Stimulated activated memory B cell treated with anti-CD40 and anti-IgM and Interleukin-4, amounts not matched to agents 10 μg/mL and 1 μg/mL and 100 μg/mL, for 72 hours (primary cell): ENCODE results near the gene CCR5.

ENCODE experiments used
- ATAC-seq: fragments of 150-1000 bp; cut with Tn5 transposase; 2 replicates; pipeline ENCODE4 v1.10.0; 2021
- H3K27ac Mint-ChIP-seq: one replicate; pipeline ENCODE4 v1.8.0; 2022; ENCODE audit warnings: mild to moderate bottlenecking, mixed read lengths
- H3K27me3 Mint-ChIP-seq: one replicate; pipeline ENCODE4 v1.8.0; 2022; ENCODE audit warnings: mixed read lengths
- H3K36me3 Mint-ChIP-seq: one replicate; pipeline ENCODE4 v1.8.0; 2022; ENCODE audit warnings: mixed read lengths
- H3K4me1 Mint-ChIP-seq: one replicate; pipeline ENCODE4 v1.8.0; 2022; ENCODE audit warnings: mixed read lengths
- H3K4me3 Mint-ChIP-seq: one replicate; pipeline ENCODE4 v1.8.0; 2022; ENCODE audit warnings: mild to moderate bottlenecking, moderate library complexity, mixed read lengths
- H3K9me3 Mint-ChIP-seq: one replicate; pipeline ENCODE4 v1.8.0; 2022; ENCODE audit warnings: mixed read lengths

Gene CCR5

DNA sequence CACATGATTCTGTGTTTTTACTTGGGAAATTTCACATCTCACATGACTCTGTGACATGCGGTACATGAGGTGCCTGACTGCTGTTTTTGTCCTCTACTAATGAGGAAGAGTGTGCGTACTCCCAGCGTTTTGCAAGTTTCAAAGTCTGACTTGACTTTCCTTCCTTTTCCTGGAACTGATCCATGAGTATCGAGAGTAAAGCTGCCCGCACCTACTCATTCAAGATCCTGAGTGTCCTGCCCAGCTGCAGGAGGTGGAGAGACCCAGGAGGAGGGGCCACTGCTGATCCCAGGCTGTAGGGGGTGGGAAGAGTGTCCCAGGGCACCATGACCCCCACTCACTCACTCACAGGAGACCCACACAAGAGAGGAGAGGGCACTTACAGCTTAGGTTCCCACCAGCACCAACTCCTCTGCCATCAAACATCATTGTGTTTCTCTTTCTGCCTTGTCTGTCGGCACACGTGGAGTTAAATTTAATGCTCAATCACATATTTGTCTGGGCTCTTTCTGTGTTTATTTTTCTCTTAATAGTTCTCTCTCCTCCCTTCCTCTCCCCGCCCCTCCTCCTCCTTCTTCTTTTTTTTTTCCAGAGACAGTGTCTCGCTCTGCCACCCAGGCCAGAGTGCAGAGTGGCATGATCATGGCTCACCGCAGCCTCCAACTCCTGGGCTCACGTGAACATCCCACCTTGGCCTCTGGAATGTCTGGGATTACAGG, 34.7 kb downstream of the CCR5 start:
- H3K27me3 Mint-ChIP-seq, result no peaks in the 10 kb centered on the region
- no peaks in the 10 kb centered on the region for H3K36me3 Mint-ChIP-seq
- H3K4me1 Mint-ChIP-seq, result peaks cover 30% of the 10 kb centered on the region
- peak overlapping the region; percentile 94 for H3K27ac Mint-ChIP-seq
- ATAC-seq, result no peak
- H3K9me3 Mint-ChIP-seq, result no peaks in the 10 kb centered on the region
- H3K4me3 Mint-ChIP-seq, result no peak overlapping the region

DNA sequence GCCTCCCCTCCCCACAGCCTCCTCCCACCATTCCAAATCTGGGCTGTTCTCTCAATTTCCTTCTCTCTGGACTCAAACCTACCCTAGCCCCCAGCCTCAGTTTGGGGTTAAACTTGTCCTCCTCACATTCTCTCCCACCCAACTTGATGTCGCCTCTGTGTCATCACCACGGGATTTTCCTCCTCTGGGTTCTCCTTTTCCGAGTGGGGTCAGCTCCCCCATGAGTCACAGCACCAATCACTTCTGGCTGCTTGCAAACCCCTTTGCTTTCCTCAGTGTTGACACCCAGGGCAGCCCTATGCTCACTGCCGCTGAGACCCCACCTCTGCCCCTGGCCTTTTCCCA, 35.7 kb downstream of the CCR5 start:
- H3K27ac Mint-ChIP-seq, result peak overlapping the region; percentile 94
- H3K9me3 Mint-ChIP-seq, result no peaks in the 10 kb centered on the region
- H3K4me3 Mint-ChIP-seq, result peak overlapping the region; percentile 83
- H3K4me1 Mint-ChIP-seq, result peaks cover 30% of the 10 kb centered on the region
- H3K27me3 Mint-ChIP-seq, result no peaks in the 10 kb centered on the region
- H3K36me3 Mint-ChIP-seq, result no peaks in the 10 kb centered on the region
- peak; percentile 4 for ATAC-seq

DNA sequence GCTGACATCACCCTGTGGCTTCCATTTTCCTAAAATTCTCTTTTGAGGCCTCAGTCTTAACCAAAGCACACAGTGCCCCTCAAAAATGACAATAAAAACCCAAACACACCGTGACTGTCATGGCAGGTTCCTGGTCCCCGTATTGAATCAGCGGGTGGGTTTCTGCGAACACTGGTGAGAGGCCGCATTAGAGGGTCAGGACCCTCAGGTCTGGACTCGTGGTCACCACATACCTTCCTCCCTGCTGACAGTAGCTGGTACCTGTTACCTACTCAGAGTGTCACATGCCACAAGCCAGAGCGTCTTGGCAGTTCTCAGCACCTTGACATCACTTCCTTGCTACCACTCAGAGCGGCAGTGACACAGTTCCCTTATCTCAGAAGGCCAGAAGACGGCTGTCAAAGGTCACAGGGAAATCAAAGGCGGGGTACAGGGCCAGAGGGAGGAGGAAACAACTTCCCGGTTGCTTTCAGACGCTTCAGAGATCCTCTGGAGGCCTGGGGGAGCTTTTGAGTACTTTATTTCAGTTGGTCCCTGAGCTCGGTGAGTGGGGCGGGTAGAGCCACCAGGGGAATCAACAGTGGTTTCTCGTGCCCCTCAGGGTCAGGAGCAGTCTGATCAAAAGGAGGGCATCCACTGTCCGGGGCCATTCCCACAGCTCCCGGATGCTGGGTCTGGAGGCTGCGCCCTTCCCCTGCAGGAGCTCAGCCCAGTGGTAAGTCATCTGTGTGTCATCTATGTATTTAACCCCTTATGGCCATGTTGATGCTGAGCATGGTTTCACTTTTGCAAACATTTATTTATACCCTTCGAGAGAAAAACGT, 36.3 kb downstream of the CCR5 start, which contains the start of the genes CCR5AS and CCRL2:
Gene CCR5AS (minus strand): TSS at position 279 of the 824 bp plus-strand sequence.
Gene CCRL2 (plus strand): TSS at position 472 of the 824 bp plus-strand sequence. CDS start 821 bp downstream, outside the sequence.
- Mint-ChIP-seq H3K27me3 (no peaks in the 10 kb centered on the region), H3K27ac (peak within 1 kb of the TSS; percentile 94), H3K9me3 (no peaks in the 10 kb centered on the region), H3K4me3 (peak within 1 kb of the TSS; percentile 83), H3K4me1 (peaks cover 30% of the 10 kb centered on the region), H3K36me3 (no peaks in the 10 kb centered on the region)
- ATAC-seq, result peak; percentile 87

DNA sequence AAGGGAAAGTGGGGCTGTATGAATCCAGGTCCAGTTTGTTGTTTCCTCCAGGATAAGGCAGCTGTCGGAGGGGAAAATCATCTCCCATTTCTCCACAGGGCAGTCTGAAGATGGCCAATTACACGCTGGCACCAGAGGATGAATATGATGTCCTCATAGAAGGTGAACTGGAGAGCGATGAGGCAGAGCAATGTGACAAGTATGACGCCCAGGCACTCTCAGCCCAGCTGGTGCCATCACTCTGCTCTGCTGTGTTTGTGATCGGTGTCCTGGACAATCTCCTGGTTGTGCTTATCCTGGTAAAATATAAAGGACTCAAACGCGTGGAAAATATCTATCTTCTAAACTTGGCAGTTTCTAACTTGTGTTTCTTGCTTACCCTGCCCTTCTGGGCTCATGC, 37.2 kb downstream of the CCR5 start:
- no peak for ATAC-seq
- no peaks in the 10 kb centered on the region for H3K9me3 Mint-ChIP-seq
- H3K27me3 Mint-ChIP-seq, result no peaks in the 10 kb centered on the region
- peaks cover 30% of the 10 kb centered on the region for H3K4me1 Mint-ChIP-seq
- peak overlapping the region; percentile 83 for H3K4me3 Mint-ChIP-seq
- peak overlapping the region; percentile 94 for H3K27ac Mint-ChIP-seq
- no peaks in the 10 kb centered on the region for H3K36me3 Mint-ChIP-seq

DNA sequence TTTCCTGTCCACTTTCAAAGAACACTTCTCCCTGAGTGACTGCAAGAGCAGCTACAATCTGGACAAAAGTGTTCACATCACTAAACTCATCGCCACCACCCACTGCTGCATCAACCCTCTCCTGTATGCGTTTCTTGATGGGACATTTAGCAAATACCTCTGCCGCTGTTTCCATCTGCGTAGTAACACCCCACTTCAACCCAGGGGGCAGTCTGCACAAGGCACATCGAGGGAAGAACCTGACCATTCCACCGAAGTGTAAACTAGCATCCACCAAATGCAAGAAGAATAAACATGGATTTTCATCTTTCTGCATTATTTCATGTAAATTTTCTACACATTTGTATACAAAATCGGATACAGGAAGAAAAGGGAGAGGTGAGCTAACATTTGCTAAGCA, 38.1 kb downstream of the CCR5 start:
- Mint-ChIP-seq H3K36me3 (no peaks in the 10 kb centered on the region), H3K27ac (no peak overlapping the region), H3K4me1 (peaks cover 30% of the 10 kb centered on the region), H3K9me3 (no peaks in the 10 kb centered on the region), H3K4me3 (no peak overlapping the region), H3K27me3 (no peaks in the 10 kb centered on the region)
- ATAC-seq, result no peak

DNA sequence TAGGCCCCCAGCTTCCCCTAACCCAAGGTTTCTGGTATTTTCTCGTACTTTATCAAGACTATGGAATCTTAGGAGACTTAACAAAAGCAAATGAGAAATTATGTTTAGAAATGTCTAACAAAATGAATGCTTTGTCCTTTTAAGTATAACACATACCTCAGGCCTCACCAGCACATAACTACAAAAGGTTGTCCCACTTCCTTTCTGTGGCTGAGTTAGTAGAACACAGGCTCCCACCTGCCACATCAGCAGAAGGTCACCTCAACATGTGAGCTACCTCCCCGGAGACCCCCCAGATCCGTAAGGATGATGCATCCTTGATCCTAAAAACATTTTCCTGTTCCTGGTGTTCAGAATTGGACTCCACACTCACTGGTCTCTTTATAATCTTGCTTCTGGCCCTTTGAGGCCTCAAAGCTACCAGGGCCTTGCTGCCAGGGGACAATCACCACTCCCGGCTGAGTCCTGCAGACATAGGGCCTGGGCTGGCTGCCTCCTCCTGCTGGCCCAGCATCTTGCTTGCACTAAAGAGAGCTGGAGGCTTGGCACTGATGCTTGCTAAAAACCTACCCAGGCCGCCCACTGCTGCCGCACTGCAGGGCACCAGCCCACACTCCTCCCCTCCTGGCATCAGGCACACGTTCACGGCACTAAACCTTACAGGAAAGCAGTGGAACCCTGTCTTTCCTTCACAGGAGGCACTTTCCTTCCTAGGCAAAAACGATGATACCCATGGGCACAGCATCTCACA, 39.2 kb downstream of the CCR5 start:
- Mint-ChIP-seq H3K27me3 (no peaks in the 10 kb centered on the region), H3K9me3 (no peaks in the 10 kb centered on the region), H3K4me1 (peaks cover 30% of the 10 kb centered on the region), H3K36me3 (no peaks in the 10 kb centered on the region), H3K4me3 (no peak overlapping the region), H3K27ac (no peak overlapping the region)
- ATAC-seq, result no peak

DNA sequence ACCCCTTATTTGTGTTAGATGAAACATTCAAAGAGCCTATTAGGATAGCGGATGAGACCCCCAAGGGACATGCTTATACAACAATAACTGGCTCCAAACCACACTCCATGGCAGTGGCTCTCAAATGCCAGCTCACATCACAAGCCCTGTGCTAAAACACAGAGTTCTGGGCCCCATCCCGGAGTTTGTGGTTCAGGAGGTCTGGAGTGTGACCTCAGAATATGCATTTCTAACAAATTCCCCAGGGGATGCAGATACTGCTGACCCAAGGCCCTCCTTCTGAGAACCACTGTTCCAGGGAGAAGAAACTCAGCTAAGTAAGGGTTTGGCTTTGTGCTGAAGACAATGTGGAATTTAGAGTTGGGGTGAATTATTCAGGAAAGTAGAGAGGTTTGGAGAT, 39.9 kb downstream of the CCR5 start:
- Mint-ChIP-seq H3K4me3 (no peak overlapping the region), H3K9me3 (no peaks in the 10 kb centered on the region), H3K27me3 (no peaks in the 10 kb centered on the region), H3K27ac (no peak overlapping the region), H3K4me1 (peaks cover 29% of the 10 kb centered on the region), H3K36me3 (no peaks in the 10 kb centered on the region)
- ATAC-seq, result no peak

DNA sequence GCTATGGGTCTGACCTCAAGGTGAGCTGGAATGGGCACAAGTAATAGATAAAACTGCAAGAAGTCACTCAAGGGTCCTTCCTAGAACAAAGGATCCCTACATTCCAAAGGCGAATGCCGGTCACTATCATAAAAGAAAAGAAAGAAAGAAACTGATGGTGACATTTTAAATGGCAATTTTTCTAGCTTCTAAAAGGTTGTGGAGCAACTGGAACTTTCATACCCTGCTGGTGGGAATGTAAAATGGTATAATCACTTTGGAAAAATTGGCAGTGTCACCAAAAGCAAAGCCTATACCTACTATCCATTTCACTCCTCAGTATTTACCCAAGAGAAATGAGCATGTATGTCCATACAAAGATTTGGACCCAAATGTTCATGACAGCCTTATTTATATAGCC, 40.5 kb downstream of the CCR5 start:
- H3K9me3 Mint-ChIP-seq, result no peaks in the 10 kb centered on the region
- no peak for ATAC-seq
- H3K36me3 Mint-ChIP-seq, result no peaks in the 10 kb centered on the region
- H3K27ac Mint-ChIP-seq, result no peak overlapping the region
- no peaks in the 10 kb centered on the region for H3K27me3 Mint-ChIP-seq
- peaks cover 29% of the 10 kb centered on the region for H3K4me1 Mint-ChIP-seq
- H3K4me3 Mint-ChIP-seq, result no peak overlapping the region

DNA sequence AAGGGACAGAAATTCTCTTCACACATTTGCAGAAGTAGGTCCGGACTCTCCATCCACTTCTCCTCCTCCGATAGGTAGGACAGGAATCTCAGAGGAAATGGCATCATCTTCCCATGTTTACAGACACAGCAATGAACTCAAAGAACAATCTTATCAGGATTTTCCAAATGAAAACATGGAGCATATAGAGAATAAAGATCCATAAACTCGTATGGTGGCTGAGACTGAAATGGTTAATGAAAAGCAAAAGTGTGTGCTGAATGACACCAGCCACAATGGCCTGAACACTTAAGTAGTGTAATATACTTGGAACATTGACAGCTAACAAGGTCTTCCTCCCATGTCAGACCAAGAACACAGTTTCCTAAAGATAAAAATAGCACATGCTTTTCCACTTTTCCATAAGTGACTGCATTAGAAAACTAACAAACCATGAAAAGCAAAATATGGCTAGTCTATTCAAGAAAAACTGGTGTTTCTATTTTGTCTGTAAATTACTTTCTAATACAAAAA, 42.1 kb downstream of the CCR5 start:
- Mint-ChIP-seq H3K9me3 (no peaks in the 10 kb centered on the region), H3K36me3 (no peaks in the 10 kb centered on the region), H3K4me1 (peaks cover 24% of the 10 kb centered on the region), H3K4me3 (no peak overlapping the region), H3K27ac (no peak overlapping the region), H3K27me3 (no peaks in the 10 kb centered on the region)
- no peak for ATAC-seq

DNA sequence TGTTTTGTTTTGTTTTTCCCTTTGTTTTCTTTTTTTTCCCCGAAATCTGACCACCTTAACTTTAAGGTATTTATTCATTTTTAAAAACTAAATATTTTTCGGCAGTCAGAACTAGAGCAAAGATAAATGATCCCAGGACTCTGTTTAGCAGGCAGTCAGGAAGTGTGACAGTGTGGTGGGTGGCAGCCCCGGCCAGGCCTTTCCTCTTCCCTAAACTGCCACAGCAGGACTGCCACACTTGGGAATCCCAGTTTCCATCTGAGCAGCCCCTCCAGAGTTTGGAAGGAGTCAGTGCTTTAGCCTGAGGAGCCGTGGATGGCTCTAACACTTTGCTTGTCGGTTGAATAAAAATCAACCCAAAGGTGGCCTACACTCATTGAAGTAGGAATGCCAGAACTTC, 43.2 kb downstream of the CCR5 start:
- Mint-ChIP-seq H3K27me3 (no peaks in the 10 kb centered on the region), H3K4me1 (peaks cover 18% of the 10 kb centered on the region)
- no peak for ATAC-seq

DNA sequence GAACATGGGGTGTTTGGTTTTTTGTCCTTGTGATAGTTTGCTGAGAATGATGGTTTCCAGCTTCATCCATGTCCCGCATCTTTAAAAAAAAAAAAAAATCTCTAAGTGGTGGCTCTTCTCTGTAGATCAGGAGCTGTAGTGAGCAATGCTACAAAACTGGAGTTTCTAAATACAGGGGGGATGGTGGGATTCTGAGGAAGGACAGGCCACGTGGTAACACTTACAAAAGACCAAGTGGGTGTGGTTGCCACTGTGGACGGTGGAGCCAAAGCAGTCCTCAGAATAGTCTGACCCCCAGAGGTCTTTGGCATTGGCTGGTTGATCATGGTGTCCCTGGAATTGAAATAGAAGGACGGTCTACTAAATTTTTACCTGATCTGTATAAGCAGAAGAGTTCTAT, 44.0 kb downstream of the CCR5 start:
- peaks cover 18% of the 10 kb centered on the region for H3K4me1 Mint-ChIP-seq
- H3K4me3 Mint-ChIP-seq, result no peak overlapping the region
- no peaks in the 10 kb centered on the region for H3K9me3 Mint-ChIP-seq
- H3K27me3 Mint-ChIP-seq, result no peaks in the 10 kb centered on the region
- ATAC-seq, result no peak
- H3K27ac Mint-ChIP-seq, result no peak overlapping the region
- no peaks in the 10 kb centered on the region for H3K36me3 Mint-ChIP-seq

More for the DNA sequence above, 43.2 kb downstream of the CCR5 start:
- Mint-ChIP-seq H3K9me3 (no peaks in the 10 kb centered on the region), H3K36me3 (no peaks in the 10 kb centered on the region), H3K27ac (no peak overlapping the region), H3K4me3 (no peak overlapping the region)

DNA sequence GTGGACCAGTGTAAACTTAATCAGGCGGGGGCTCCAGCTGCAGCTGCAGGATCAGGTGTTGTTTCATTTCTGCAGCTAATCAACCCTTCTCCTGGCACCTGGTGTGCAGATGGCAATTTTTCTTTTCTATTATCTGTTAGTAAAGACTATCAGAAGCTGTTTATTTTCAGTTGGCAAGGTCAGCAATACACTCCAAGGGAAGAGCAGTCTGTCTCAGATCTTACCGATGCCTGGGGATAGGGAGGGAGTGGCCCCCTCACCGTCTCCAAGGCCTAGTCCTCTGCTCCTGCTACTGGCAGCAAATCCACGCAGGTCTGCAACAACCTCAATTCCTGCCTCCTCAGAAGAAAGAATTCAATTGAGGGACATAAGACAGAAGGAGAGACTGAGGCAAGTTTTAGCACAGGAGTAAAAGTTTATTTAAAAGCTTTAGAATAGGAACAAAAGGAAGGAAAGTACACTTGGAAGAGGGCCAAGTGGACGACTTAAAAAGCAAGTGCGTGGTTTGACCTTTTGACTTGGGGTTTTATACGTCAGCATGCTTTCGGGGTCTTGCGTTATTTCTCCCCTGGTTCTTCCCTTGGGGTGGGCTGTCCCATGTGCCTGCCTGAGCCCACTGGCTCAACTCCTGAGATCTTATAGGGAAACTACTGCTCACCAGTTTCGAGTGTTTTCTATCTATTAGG, 45.5 kb downstream of the CCR5 start:
- no peak for ATAC-seq
- Mint-ChIP-seq H3K4me3 (no peak overlapping the region), H3K9me3 (no peaks in the 10 kb centered on the region)

DNA sequence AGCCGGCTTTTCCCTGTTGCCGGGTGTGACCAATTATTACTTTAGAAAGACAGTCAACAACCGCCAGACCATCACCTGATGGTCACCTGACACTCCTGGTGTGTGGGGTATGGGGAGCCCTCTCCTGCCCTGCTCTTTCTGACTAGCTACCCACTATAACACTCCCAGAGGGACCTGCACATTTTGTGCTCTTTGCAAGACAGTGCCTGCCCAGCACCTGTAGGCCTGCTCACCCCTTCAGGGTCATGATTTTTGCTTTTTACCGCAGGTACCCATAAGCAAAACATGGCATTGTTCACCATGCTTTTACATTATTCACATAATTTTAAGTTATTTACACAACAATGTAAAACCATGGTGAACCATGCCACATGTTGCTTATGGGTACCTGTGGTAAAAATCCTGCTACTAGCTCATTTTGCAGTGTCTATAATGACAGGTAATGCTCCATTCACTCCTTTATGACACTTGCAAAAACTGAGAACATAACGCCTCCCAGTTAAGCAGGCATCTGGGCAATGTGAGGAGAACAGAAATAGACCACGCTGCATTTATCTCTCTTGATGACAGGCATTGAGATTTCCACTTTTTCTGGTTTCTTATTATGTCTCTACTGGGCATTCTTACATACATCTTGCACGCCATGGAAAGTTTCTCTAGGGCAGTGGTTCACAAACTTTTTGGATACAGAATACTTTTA, 46.2 kb downstream of the CCR5 start:
- no peak overlapping the region for H3K4me3 Mint-ChIP-seq
- no peaks in the 10 kb centered on the region for H3K27me3 Mint-ChIP-seq
- no peaks in the 10 kb centered on the region for H3K9me3 Mint-ChIP-seq
- ATAC-seq, result peak; percentile 72
- H3K4me1 Mint-ChIP-seq, result peaks cover 18% of the 10 kb centered on the region
- H3K36me3 Mint-ChIP-seq, result no peaks in the 10 kb centered on the region
- peak overlapping the region; percentile 77 for H3K27ac Mint-ChIP-seq

More for the DNA sequence above, 45.5 kb downstream of the CCR5 start:
- Mint-ChIP-seq H3K4me1 (peaks cover 18% of the 10 kb centered on the region), H3K27ac (peak overlapping the region; percentile 77), H3K36me3 (no peaks in the 10 kb centered on the region), H3K27me3 (no peaks in the 10 kb centered on the region)

DNA sequence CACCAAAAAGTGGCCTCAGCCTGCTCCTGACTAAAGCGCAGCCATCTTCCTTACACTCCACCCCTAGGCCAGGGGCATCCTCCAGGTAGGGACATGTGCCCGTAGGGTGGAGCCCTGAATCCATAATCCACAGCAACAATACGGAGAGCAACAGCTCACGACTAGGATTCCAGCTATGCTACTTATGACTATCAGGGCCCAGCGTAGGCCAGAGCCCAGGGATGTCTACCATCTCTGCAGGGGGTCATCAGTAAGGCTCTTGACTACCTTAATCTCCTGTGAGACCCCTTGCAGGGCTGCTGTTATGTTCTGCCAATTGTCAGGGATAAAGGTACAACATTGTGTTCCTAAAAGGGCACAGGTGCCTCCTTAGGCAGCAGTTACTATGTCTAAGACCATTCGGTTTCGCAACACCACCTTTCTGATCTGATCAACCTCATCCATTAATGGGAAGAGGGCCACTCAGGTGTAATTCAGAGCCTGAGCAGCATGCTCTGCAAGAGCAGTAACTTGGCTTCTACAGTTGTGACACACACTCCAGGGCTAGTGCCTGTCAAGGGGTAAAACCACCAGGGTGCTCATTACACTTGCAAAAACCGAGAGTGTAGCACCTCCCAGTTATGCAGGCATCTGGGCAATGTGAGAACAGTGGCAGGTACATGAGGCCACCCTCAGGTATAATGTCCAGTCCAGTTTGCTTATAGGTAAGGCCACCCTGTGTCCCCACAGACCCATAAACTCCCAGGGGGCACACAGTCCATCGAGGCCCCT, 47.3 kb downstream of the CCR5 start:
- Mint-ChIP-seq H3K4me3 (no peak overlapping the region), H3K9me3 (no peaks in the 10 kb centered on the region), H3K36me3 (no peaks in the 10 kb centered on the region), H3K27me3 (no peaks in the 10 kb centered on the region), H3K27ac (no peak overlapping the region), H3K4me1 (peaks cover 18% of the 10 kb centered on the region)
- no peak for ATAC-seq
